Measurements from ENCODE around the gene PRPS2. TPM values are rescaled to one million over a fixed set of nuclear protein-coding genes. Genes with fewer than 3 reads are reported as not detected.

Gene PRPS2
- total RNA-seq, 2 donors from 2014 or later, result 3.5 to 8.0 TPM

DNA sequence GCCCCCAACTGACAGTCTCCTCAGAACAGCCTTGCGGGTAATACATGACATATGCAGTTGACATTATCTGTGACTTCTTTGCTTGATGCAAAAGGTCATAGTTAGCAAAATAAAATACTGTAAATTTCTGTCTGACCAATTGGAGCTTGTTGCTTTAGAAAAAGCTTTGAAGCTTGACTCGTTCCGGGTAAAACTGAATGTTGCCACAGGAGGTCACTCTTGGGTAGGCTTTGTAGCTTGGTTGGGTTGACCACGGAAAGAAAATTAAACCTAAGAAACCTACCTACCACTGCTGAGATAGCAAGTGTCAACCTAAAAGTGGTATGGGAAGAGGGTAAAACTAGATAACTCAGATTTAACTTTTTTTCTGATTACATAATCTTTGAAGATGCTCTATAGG, 23.2 kb downstream of the PRPS2 start:
- DNase-seq (ENCODE audit: low spot score), result no peak
- H3K4me1 ChIP-seq, result no peaks in the 10 kb centered on the region
- no peaks in the 10 kb centered on the region for H3K9me3 ChIP-seq
- H3K27ac ChIP-seq, result no peak overlapping the region
- no peaks in the 10 kb centered on the region for H3K36me3 ChIP-seq
- H3K4me3 ChIP-seq, result no peak overlapping the region
- TF ChIP-seq, protein P1, sequence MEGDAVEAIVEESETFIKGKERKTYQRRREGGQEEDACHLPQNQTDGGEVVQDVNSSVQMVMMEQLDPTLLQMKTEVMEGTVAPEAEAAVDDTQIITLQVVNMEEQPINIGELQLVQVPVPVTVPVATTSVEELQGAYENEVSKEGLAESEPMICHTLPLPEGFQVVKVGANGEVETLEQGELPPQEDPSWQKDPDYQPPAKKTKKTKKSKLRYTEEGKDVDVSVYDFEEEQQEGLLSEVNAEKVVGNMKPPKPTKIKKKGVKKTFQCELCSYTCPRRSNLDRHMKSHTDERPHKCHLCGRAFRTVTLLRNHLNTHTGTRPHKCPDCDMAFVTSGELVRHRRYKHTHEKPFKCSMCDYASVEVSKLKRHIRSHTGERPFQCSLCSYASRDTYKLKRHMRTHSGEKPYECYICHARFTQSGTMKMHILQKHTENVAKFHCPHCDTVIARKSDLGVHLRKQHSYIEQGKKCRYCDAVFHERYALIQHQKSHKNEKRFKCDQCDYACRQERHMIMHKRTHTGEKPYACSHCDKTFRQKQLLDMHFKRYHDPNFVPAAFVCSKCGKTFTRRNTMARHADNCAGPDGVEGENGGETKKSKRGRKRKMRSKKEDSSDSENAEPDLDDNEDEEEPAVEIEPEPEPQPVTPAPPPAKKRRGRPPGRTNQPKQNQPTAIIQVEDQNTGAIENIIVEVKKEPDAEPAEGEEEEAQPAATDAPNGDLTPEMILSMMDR (IDR thresholded peaks at IDR 0.05), result peak in 1 of 2 donors; percentile 55
- H3K27me3 ChIP-seq, result no peaks in the 10 kb centered on the region

DNA sequence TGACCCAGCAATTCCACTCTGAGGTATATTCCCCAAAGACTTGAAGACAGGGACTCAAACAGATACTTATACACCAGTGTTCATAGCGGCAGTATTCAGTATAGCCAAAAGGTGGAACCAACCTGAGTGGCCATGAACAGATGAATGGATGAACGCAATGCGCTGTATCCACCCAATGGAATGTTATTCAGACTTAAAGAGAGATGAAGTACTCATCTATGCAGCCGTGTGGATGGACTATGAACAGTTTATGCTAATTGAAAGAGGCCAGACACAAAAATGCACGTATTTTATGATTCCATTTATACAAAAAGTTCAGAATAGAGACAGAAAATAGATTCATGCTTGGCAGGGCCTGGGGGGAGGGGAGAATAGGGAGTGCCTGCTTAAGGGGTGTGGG, 26.3 kb downstream of the PRPS2 start:
- H3K4me1 ChIP-seq, result no peaks in the 10 kb centered on the region
- TF ChIP-seq, protein P1 (IDR thresholded peaks at IDR 0.05), result no peak
- H3K27me3 ChIP-seq, result no peaks in the 10 kb centered on the region
- H3K27ac ChIP-seq, result no peak overlapping the region
- H3K36me3 ChIP-seq, result no peaks in the 10 kb centered on the region
- no peak overlapping the region for H3K4me3 ChIP-seq
- no peaks in the 10 kb centered on the region for H3K9me3 ChIP-seq
- no peak for DNase-seq (ENCODE audit: low spot score)

DNA sequence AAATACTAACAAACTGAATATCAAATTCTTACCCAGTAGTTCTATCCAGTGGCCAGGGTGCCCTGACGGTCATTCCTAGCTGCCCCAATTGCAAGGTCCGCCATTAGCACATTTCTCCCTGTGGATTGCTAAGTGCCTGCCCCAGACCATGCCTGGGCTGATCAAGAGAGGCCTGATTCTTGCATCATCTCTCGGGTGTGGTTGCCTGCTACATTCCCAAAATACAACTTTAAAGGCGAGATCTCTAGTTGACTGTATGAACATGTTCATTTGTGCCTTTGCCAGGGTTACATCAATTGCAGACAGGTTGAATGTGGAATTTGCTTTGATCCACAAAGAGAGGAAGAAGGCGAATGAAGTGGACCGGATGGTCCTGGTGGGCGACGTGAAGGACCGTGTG, 28.0 kb downstream of the PRPS2 start:
- no peaks in the 10 kb centered on the region for H3K4me1 ChIP-seq
- TF ChIP-seq, protein P1 (IDR thresholded peaks at IDR 0.05), result no peak
- no peaks in the 10 kb centered on the region for H3K27me3 ChIP-seq
- H3K4me3 ChIP-seq, result no peak overlapping the region
- H3K9me3 ChIP-seq, result no peaks in the 10 kb centered on the region
- DNase-seq (ENCODE audit: low spot score), result no peak
- H3K27ac ChIP-seq, result no peak overlapping the region
- H3K36me3 ChIP-seq, result no peaks in the 10 kb centered on the region

DNA sequence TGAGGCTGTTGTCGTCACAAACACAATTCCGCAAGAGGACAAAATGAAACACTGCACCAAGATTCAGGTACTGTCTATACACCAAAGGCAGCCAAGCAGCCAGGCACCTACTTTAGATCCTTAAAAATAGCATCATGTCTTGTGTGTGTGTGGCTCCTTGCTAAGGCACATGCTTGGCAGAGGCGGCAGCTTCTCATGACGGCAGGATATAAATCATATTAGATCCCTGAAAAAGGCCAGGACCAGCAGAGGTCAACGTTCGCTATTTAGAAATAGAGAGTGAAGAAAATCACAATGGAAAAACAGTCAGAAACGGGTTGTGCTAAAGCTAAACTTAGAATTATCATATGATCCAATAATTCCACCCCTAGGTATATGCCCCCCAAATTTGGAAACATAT, 29.5 kb downstream of the PRPS2 start:
- Histone ChIP-seq H3K4me1 (no peaks in the 10 kb centered on the region), H3K27ac (no peak overlapping the region), H3K27me3 (no peaks in the 10 kb centered on the region), H3K4me3 (no peak overlapping the region), H3K36me3 (no peaks in the 10 kb centered on the region), H3K9me3 (no peaks in the 10 kb centered on the region)
- TF ChIP-seq, protein P1 (IDR thresholded peaks at IDR 0.05), result no peak
- no peak for DNase-seq (ENCODE audit: low spot score)

DNA sequence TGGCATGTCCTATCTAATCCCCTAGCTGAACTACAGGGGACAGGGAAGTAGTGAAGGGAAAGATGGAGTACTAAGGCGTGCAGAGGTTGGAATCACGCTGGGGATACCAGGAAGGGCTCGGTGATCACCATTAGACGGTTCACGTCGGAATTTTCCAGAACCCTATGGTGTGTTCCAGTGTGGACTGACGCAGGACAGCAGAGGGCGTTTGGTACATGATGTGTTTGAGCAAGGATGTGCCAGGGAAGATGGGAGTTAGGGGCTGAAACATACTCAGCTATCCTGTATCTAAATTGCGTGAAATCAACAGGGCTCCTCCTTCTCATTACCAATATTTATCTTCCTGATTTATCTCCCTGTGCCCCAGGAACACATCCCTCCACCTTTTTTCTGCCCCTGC, 33.7 kb downstream of the PRPS2 start:
- TF ChIP-seq, protein P1 (IDR thresholded peaks at IDR 0.05), result no peak
- H3K9me3 ChIP-seq, result no peaks in the 10 kb centered on the region
- H3K36me3 ChIP-seq, result no peaks in the 10 kb centered on the region
- H3K27me3 ChIP-seq, result no peaks in the 10 kb centered on the region
- no peak overlapping the region for H3K4me3 ChIP-seq
- no peak overlapping the region for H3K27ac ChIP-seq
- DNase-seq (ENCODE audit: low spot score), result no peak
- no peaks in the 10 kb centered on the region for H3K4me1 ChIP-seq

DNA sequence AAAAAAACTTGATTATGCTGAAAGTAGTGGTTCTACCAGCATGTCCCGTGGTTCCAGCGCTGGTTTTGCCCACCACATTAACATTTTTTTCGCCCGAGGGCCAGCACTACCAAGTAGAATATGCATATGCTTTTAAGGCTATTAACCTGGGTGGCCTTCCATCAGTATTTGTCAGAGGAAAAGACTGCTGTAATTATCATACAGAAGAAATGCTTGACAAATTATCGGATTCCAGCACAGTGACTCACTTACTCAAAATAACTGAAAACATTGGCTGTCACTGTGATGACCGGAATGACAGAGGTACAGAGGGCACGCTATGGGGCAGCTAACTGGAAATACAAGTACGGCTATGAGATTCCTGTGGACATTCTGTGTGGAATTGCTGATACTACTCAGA, 34.6 kb downstream of the PRPS2 start:
- Histone ChIP-seq H3K27ac (no peak overlapping the region), H3K4me1 (no peaks in the 10 kb centered on the region), H3K36me3 (no peaks in the 10 kb centered on the region), H3K4me3 (no peak overlapping the region), H3K27me3 (no peaks in the 10 kb centered on the region), H3K9me3 (no peaks in the 10 kb centered on the region)
- no peak for DNase-seq (ENCODE audit: low spot score)
- TF ChIP-seq, protein P1 (IDR thresholded peaks at IDR 0.05), result no peak
